HG02623 (cell line): ENCODE results near the gene NR6A1.

Source experiments
- ATAC-seq: cut with Tn5 transposase; IDR thresholded peaks from one replicate; pipeline ENCODE4 v1.9.1; 2021; ENCODE audit warnings: moderate library complexity; ENCODE audit not compliant: unreplicated experiment

Gene NR6A1

DNA sequence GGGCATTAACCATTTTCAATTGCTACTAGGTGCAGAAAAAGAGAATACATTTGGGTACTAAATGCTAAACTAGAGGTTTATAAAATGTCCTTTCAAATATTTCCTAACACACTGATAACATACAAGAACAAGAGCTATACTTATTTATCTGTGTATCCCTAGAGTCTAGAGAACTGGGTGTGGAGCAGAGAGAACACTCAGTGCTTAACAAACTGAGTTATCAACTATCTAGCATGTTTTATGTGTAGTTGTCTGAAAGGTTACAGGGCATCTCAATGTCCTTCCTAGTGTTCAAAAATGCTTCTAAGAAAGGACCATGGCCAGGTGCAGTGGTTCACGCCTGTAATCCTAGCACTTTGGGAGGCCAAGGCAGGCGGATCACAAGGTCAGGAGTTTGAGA lies 40.3 kb downstream of the NR6A1 start:
- ATAC-seq: no peak

DNA sequence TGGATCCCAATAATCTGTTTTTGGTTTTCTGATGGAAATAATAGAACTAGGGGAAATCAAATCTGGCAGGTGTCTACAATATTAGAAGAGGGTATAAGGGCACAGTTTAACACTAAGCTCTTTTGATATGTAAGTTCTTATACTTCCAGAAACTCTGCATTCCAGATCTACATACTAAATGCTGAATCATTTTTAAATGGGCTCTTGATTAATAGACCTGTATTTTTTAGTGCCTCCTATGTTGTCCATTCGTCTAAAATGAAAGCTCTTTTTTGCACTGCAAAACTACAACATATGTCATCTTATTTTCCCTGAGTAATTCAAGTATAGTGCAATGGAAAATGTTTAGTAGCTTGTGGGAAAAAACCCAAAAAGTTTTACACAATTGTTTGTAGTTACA lies 44.2 kb downstream of the NR6A1 start:
- ATAC-seq: no peak

DNA sequence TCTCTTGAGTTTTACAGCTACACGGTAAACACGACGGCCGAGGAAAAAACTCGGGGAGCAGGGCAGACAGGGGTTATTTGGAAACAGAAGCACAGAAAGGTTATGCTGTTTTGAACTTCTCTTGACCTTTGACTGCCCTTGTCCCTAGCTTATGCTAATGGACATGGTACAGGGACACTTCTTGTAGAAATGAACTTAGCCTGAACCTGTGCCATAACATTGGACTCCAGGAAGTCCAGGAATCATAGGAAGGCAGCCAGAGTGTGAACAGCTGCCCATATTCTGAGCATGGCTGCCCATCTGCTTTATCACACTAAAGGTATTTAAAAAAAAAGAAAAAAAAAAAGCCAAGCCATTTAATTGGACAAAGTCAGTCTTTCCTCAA lies 46.1 kb downstream of the NR6A1 start:
- ATAC-seq: no peak

DNA sequence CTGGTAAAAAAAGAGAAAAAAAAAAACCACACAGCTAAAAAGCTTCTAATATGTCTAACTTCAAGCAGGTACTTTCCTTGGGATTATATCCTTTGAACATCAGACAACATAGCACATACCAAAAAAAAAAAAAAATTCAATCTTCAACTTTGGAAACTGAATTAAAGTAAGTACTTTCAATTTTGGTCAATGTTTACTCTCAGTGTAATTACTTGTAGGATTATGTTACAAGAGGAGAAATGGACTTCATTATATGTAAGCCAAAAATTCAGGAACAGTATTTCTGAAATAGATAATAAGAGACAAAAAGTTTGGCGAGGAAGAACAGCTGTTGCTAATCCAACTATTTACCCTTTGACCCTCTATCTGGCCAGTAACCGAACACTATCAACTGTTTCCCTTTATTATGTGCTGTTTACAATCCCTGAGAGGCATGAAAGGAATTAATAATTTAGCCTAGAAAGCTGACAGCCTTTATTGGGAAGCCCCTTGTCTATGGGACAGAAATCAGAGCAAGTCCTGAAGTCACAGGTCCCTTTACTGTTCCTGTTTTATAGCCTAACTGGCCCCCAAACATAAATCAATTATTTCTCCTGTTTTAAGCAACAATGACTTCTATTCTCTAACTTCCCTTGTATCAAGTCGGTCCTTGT lies 46.6 kb downstream of the NR6A1 start:
- ATAC-seq: no peak

DNA sequence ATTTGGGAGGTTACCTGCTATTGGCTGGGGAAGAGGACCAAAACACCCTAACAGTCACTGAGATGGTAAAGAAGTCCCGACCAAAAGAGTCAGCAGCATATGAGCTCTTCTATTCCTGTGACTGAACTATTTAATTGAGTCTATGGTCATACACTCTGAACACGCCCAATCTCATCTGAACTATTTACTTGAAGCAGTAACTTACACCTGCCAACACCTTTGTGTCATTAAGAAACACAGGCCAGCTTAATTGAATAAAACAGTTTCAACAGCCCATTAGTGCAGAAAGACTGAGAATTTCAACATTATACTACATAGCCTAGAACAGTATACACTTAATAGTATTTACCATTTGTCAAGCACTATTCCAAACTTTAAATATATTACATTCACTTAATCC lies 47.8 kb downstream of the NR6A1 start:
- no peak for ATAC-seq

DNA sequence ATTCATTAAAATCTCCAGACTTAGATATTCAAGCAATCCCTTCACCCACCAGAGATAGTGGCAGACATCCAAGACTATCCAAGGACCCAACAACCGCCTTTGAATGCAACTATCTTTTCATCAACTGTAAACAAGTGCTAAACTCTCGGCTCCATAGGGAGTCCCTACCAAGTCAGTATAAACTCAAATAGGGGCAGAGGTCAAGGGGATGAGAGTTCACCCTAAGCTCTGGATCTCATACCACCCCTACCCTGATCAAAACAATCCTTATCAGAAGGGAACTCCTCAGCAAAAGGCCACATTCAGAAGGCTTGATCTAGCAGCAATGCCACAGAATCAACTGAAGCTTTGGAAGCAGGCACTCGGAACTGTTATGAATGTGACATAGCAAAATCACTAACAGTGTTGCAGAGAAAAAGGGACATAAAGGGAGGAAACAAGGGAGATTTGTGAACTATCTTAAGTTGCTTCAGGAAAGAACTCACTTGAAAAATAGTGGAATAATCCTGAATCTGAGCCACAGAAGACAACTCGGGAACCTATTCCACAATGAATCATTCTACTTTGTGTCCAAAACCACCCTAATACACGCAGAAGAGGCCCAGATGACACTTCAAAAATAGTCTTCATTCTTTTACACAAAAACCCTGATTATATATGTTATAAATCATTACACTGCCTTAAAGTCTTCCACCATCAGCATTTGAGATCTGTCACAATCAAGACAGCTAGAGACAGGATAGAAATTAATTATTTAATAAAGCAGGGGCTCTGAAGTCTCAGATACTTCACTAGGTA lies 49.8 kb downstream of the NR6A1 start:
- ATAC-seq: no peak

DNA sequence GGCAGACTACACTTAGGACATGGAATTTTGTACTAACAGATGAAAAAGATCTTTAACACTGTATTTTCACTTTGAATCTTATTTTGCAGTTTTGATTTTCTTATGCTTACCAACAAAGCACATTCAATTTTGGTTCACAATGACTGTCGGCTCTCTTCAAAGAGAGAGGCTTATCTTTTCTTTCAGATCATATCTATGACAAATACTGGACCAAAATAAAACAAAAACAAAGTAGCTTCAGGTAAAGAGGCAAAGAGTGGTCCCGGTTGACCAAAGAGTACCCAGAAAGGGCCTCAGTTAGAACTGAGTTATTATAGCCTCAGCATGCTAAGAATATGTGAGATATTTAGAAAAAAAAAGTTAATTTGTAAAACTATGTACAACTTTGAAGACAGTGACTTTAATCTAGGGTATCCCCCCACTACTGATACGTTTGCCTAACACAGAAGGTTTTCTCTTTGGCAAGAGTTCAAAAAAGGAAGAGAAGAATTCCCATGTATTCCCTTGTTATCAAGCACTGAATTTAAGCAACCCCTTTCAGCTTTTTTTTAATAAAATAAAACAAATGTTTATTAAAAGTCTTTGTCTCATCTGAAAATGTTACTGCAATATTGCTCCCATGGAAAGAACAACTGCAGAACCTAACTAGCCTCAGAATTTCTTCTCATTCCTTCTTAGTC lies 50.5 kb downstream of the NR6A1 start:
- no peak for ATAC-seq

DNA sequence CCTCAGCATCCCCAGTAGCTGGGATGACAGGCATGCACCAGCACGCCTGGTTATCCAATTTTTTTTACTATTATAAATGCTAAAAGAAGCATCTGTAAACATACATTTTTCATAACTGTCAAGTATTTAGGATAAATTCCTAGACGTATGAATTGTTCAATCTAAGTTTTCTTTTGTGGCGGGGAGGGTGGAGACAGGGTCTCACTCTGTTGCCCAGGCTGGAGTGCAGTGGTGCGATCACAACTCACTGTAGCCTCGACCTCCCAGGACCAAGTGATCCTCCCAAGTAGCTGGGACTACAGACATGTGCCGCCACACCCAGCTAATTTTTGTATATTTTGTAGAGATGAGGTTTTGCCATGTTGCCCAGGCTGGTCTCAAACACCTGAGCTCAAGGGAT lies 52.2 kb downstream of the NR6A1 start:
- no peak for ATAC-seq

DNA sequence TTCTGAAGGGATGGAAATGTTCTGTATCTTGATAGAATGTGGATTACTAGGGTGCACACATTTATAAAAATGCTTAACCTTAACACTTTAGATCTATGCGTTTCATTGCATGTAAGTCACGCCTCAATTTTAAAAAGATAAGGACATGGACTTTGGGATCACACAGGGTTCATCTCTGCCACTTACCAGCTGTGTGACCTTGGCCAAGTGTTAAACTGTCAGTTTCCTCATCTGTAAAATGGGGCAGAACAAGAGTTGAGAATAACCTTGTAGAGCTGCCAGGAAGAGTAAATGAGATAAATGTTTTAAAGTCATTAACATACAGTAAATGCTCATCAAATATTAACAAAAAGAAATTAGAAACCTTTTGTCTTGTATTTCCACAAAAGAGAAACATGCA lies 53.5 kb downstream of the NR6A1 start:
- ATAC-seq: no peak

DNA sequence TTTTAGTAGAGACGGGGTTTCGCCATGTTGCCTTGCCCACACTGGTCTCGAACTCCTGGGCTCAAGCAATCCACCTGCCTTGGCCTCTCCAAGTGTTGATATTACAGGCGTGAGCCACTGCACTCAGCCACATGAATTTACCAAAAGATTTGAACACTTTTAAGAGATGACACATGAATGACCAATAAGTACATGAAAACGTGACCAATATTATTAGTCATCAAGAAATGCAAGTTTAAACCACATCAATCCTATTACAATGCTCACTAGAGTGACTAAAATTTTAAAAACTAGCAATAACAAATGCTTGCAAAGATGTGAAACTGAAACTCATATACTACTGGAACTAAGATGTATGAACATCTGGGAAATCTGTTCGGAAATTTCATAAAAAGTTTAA lies 54.3 kb downstream of the NR6A1 start:
- ATAC-seq: no peak

DNA sequence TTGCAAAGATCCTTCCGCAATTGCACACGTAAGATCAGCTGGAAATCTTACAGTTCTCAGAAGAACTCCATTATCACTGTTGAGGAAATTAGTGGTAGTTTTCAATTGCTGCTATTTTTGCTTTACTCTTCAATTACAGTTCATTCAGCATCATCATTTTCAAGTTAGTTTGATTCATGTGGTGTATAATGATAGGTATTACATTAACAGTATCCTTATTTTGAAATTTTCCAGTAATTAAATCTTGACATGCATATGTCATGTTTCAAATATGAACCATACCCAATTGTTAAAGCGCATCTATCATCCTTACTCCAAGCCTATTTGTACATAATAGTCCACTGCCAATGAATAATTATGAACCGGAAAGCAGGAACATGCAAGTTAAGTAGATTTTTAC lies 60.3 kb downstream of the NR6A1 start:
- ATAC-seq: no peak

DNA sequence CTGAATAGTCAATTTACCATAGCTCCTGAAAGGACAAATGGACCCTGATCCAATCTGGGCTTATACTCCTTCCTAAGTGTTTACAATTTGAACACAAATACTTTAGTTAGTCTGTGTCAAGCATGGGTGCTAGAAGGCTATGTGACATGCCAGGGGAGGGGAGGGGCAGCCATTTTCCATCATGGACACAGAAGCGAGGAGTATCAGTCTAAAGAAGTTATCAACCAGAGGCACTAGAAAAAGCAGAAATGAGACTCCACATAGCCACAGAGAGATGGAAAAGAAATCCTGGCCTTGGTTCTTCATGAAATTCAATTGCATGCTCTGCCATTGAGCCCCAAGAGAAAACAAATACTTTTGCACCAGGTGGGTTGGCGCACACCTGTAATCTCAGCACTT lies 61.8 kb downstream of the NR6A1 start:
- no peak for ATAC-seq

DNA sequence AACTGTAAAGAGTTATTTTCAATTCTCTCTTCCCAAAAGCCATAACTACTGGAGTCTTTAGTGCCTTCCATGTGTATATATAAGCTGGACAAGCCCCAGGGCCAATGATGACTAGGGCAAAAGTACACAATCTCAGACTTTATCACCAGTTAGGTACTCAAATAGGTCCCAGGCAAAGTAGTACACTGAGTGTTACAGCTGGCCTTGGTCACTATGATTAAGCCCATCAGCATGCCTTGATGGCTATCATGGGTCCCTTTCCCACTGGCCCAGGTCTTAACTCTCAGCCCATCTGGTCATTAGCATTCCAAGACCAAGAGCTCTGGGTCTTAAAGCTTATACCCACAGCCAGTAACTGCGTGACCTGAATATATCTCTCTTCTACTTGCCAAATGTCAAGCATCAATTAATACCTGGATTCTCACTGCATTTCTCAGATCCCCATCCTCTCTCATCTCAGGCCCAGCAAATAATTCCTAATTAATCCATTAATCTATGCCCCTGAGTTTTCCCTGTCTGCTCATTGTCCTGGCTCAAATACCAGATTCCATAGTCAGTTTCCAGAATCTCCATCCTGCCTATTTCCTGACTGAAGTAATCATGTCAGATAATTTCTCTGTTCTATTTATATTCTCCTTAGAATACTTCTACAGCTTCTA lies 62.3 kb downstream of the NR6A1 start:
- ATAC-seq: no peak

DNA sequence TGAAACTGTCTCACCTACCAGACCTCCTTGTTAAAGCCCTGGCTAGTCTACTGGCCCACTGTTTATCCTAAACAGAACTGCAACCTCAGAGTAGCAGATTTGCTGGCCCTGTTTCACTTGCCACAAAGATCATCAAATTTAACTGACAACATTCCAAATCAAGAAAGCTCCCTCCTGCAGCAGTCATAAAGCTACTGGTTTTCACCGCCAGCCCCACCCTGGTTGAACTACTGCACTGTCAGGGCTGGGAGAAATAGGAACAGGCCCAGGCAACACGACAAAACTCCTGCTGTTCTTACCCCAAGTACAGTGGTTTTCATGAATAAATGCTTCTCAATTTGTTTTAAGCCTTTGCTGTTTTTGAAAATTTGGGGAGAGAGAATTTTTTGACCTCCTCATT lies 63.0 kb downstream of the NR6A1 start:
- ATAC-seq: no peak

DNA sequence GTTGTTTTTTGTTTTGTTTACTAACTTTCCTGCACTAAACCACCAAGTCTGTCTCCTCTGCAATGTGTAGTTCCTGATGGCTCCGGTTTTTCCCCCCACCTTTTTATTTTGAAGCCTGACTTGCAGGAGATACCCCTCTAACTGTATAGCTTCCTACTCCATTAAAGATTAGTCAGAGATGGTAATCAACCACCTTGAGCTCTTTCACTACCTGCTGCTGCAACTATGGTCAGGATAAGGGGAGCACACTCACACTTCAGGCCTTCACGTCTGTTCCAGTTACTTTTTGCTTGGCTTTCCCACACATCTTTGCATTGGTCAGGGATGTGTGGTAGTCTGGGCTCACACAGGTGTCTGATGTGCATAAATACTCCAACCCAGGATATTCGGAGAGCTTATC lies 63.4 kb downstream of the NR6A1 start:
- ATAC-seq: no peak

DNA sequence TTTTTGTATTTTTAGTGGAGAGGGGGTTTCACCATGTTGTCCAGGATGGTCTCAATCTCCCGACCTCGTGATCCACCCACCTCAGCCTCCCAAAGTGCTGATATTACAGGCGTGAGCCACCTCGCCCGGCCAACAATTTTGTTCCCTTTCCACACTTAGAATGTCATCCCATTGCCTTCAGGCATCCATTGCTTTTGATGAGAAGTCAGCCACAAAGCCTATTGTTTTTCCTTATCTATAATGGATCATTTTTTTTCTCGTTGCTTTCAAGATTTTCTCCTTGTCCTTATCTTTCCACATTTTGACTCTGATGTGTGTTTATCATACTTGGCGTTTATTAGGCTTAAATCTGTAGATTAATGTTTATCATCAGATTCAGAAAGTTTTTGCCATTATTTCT lies 64.4 kb downstream of the NR6A1 start:
- ATAC-seq: no peak

DNA sequence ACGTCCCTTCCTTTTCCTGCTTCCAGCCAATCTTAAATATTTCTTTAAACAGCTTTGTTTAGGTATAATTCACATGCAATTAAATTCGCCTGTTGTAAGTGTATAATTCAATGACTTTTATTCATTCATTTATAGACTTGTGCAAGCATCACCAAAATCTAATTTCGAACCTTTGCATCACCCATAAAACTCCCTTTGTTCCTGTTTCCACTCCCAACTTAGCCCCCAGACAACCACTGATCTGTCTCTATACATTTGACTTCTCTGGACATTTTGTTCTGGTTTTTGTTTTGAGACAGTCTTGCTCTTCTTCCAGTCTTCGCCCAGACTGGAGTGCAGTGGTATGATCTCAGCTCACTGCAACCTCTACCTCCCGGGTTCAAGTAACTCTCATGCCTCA lies 71.5 kb downstream of the NR6A1 start:
- no peak for ATAC-seq

DNA sequence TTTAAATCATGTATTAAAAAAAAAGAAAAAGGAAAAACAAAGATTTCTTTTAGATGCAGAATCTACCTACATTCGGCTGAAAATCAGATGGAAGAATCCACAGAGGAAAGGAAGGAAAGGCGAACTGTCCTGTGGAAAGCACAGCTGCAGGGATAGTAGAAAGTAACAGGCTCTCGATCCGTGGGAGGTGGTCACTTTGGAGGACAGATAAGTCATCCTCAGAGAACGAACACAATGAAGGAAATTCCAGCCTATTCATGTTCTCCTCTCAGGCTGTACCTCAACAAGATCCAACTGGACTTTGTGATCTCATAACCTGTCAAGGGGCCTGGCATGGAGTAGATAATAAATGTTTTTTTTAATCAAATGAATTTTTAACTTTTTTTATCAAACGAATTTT lies 72.8 kb downstream of the NR6A1 start:
- ATAC-seq: no peak

DNA sequence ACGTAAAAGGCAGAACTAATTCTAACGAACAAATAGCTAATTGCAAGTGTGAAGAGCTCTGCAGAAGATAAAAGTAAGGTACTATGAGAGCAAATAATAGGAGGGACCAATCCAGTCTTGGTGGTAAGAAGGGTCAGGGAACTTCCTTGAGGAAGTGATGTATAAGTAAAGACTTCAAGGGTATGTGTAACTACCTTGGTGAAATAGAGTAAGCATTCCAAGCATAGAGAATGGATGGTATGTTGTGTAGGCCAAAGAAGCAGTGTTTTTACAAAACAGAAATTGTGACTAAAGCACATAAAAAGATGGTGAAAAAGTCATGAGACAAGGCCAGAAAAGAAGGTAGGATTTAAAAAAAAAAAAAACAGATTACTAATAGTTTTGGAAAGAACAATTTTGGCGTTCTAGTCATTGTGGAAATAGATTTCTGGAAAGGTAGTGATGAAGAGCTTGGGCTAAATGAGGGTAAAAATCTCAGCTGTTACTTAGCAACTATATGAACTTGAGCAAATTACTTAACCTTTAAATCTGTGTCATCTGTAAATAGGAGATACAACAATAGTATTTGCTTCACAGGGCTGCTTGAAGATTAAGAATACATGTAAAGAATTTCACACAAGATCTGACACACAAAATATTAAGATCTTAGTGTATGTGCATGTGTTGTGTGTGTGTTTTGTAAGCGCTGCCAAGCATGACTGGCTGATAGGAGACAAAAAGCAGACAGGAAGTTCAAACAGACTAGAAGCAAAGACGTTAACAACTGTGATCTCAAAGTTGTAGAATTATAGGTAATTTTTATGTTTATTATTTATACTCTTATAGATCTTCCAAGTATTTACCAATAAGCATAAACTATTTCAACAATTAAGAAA lies 73.5 kb downstream of the NR6A1 start:
- ATAC-seq: no peak

DNA sequence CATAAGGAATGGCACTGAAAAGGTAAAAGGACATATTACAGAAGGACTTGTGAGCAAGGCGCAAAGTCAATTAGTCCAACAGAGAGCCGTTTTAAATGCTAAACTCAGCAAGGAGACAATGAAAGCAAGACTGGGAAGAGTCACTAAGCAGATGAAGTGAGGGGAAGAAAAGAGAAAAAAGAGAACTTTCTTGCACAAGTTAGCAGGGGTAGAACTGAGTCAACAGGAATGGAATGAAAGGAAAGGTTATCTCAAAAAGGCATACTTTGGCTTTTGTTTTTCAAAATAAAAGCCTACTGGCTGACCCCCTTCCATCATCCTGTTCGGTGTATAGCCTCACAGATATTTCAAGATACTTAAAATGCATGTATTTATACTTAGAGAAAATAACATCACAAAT lies 75.0 kb downstream of the NR6A1 start:
- ATAC-seq: no peak
